NT2/D1 (cell line): ENCODE results near the gene HAND2.

Experiments used
- SUZ12 ChIP-seq: IDR thresholded peaks from 2 replicates; pipeline ENCODE4 v1.6.1; 2011; ENCODE audit not compliant: insufficient read length, insufficient read depth; ENCODE audit errors: extremely low read depth
- YY1 ChIP-seq: IDR thresholded peaks from 2 replicates; pipeline ENCODE4 v1.6.1; 2011; ENCODE audit not compliant: insufficient read length, insufficient read depth
- ZNF274 ChIP-seq: IDR thresholded peaks from 2 replicates; pipeline ENCODE4 v1.6.1; 2011; ENCODE audit warnings: mild to moderate bottlenecking, low read depth, low read length

DNA sequence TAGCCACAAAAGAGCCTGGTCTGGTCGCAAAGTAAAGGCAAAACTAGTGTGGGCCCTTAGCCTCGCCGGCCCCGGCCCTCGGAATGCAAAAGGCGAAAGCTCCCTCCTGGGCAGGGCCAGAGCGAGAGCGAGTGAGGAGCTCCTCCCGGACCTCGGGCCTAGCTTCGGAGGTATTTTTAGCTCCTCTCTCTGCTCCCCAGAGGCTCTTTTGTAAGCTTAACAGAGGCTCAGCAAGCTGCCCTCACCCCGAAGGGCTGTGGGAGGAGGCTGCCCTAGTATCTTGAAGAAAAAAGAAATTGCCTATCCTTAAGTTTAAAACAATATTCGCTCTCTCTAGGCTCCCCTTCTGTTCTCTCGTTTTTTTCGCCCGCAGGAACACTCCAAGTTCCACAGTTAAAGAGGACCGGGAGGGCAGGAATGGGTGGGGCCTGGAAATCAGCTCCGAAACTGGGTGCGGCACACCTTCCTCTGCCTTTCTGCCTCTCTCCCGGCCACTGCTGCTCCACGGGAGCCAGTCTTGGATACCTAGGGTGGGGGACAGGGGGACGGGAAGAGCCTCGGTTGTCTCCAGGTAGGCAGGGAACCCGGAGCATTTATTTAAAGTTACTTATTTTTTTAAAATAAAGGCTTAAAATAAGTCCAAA, 12.1 kb downstream of the HAND2 start:
- TF ChIP-seq YY1, result no peak
- no peak for TF ChIP-seq SUZ12
- TF ChIP-seq ZNF274, result no peak
